Mesodermal cell (in vitro differentiated cells): ENCODE data around the gene GRID1.

Experiments used
- H3K27ac ChIP-seq: 2 replicates; pipeline ENCODE4 v1.7.0; 2013; ENCODE audit warnings: mild to moderate bottlenecking, low read depth, low read length, moderate library complexity; ENCODE audit not compliant: severe bottlenecking
- H3K36me3 ChIP-seq: 2 replicates; pipeline ENCODE4 v1.7.1; 2013; ENCODE audit warnings: mild to moderate bottlenecking, low read length, moderate library complexity; ENCODE audit not compliant: control insufficient read depth, insufficient read depth
- H3K4me1 ChIP-seq: one replicate; pipeline ENCODE4 v1.7.1; 2013; ENCODE audit warnings: mild to moderate bottlenecking, low read length; ENCODE audit not compliant: insufficient read depth, control insufficient read depth, poor library complexity, severe bottlenecking
- H3K4me3 ChIP-seq: 2 replicates; pipeline ENCODE4 v1.7.0; 2013; ENCODE audit warnings: low read length, control low read depth, mild to moderate bottlenecking; ENCODE audit not compliant: insufficient read depth, poor library complexity, severe bottlenecking; ENCODE audit errors: extremely low read depth
- H3K9me3 ChIP-seq: 2 replicates; pipeline ENCODE4 v1.7.1; 2013; ENCODE audit warnings: mild to moderate bottlenecking, low read length, moderate library complexity; ENCODE audit not compliant: control insufficient read depth
- WGBS, 2 experiments: methylation state at CpG; one replicate each; pipeline ENCODE4 v1.1.5; 2013; ENCODE audit warnings: missing lambda C conversion rate in 2 of 2; ENCODE audit not compliant: insufficient coverage in 2 of 2; 5-methylcytosine and 5-hydroxymethylcytosine counted together

GRID1 gene

GRCh38 chr10:86047588-86047987, 319.0 kb downstream of the GRID1 start:
- 86 to 91% methylated on average over 5 of the region's 7 CpGs for WGBS, 2 experiments

GRCh38 chr10:86046845-86047460, 319.6 kb downstream of the GRID1 start:
- no peak overlapping the region for H3K27ac ChIP-seq
- no peak overlapping the region for H3K4me3 ChIP-seq
- 71 to 81% methylated on average over 2 of the region's 2 CpGs for whole genome bisulfite sequencing, 2 experiments
- H3K4me1 ChIP-seq: no peaks in the 10 kb centered on the region
- no peaks in the 10 kb centered on the region for H3K9me3 ChIP-seq
- no peaks in the 10 kb centered on the region for H3K36me3 ChIP-seq

More at GRCh38 chr10:86047588-86047987, 319.0 kb downstream of the GRID1 start:
- H3K9me3 ChIP-seq: no peaks in the 10 kb centered on the region
- no peaks in the 10 kb centered on the region for H3K4me1 ChIP-seq
- H3K4me3 ChIP-seq: no peak overlapping the region
- no peaks in the 10 kb centered on the region for H3K36me3 ChIP-seq
- H3K27ac ChIP-seq: no peak overlapping the region

- Histone ChIP-seq H3K4me3 (no peak overlapping the region), H3K9me3 (no peaks in the 10 kb centered on the region)
These were observed 320.7 kb downstream of the GRID1 start for GRCh38 chr10:86045896-86046295.

GRCh38 chr10:86044029-86044428, 322.6 kb downstream of the GRID1 start:
- H3K36me3 ChIP-seq: no peaks in the 10 kb centered on the region
- H3K27ac ChIP-seq: no peak overlapping the region
- 83 to 90% methylated on average over 1 to 2 of the region's 2 CpGs for WGBS, 2 experiments
- no peaks in the 10 kb centered on the region for H3K4me1 ChIP-seq
- H3K4me3 ChIP-seq: no peak overlapping the region
- H3K9me3 ChIP-seq: no peaks in the 10 kb centered on the region

More at GRCh38 chr10:86045896-86046295, 320.7 kb downstream of the GRID1 start:
- Histone ChIP-seq H3K36me3 (no peaks in the 10 kb centered on the region), H3K27ac (no peak overlapping the region), H3K4me1 (no peaks in the 10 kb centered on the region)
- WGBS, 2 experiments: 87 to 100% methylated on average over 1 to 2 of the region's 5 CpGs

GRCh38 chr10:86043236-86043635, 323.4 kb downstream of the GRID1 start:
- 66 to 86% methylated on average over 3 of the region's 3 CpGs for WGBS, 2 experiments
- Histone ChIP-seq H3K4me3 (no peak overlapping the region), H3K36me3 (no peaks in the 10 kb centered on the region), H3K4me1 (no peaks in the 10 kb centered on the region), H3K27ac (no peak overlapping the region), H3K9me3 (no peaks in the 10 kb centered on the region)

- Histone ChIP-seq H3K9me3 (no peaks in the 10 kb centered on the region), H3K36me3 (no peaks in the 10 kb centered on the region), H3K4me1 (no peaks in the 10 kb centered on the region), H3K27ac (no peak overlapping the region), H3K4me3 (no peak overlapping the region)
- 86 to 100% methylated on average over 2 of the region's 2 CpGs for WGBS, 2 experiments
These were observed 324.4 kb downstream of the GRID1 start for GRCh38 chr10:86042161-86042560.

GRCh38 chr10:86041116-86041515, 325.5 kb downstream of the GRID1 start:
- Histone ChIP-seq H3K36me3 (no peaks in the 10 kb centered on the region), H3K27ac (no peak overlapping the region), H3K4me3 (no peak overlapping the region), H3K9me3 (no peaks in the 10 kb centered on the region), H3K4me1 (no peaks in the 10 kb centered on the region)
- WGBS, 2 experiments: 71 to 78% methylated on average over 1 to 2 of the region's 3 CpGs

GRCh38 chr10:86038371-86038770, 328.2 kb downstream of the GRID1 start:
- no CpG with 5 or more reads among the region's 1 CpG for WGBS, 2 experiments

GRCh38 chr10:86037096-86037495, 329.5 kb downstream of the GRID1 start:
- WGBS, 2 experiments: 88 to 91% methylated on average over 5 of the region's 5 CpGs
- H3K36me3 ChIP-seq: no peaks in the 10 kb centered on the region
- H3K4me3 ChIP-seq: no peak overlapping the region
- H3K27ac ChIP-seq: no peak overlapping the region
- H3K9me3 ChIP-seq: no peaks in the 10 kb centered on the region
- no peaks in the 10 kb centered on the region for H3K4me1 ChIP-seq

More at GRCh38 chr10:86038371-86038770, 328.2 kb downstream of the GRID1 start:
- Histone ChIP-seq H3K27ac (no peak overlapping the region), H3K4me1 (no peaks in the 10 kb centered on the region), H3K9me3 (no peaks in the 10 kb centered on the region), H3K4me3 (no peak overlapping the region), H3K36me3 (no peaks in the 10 kb centered on the region)

GRCh38 chr10:86036544-86036831, 330.1 kb downstream of the GRID1 start:
- Histone ChIP-seq H3K36me3 (no peaks in the 10 kb centered on the region), H3K4me3 (no peak overlapping the region), H3K27ac (no peak overlapping the region), H3K4me1 (no peaks in the 10 kb centered on the region), H3K9me3 (peaks cover 4% of the 10 kb centered on the region)
- 88 to 91% methylated on average over 5 of the region's 5 CpGs for WGBS, 2 experiments

GRCh38 chr10:86035791-86036543, 330.6 kb downstream of the GRID1 start:
- H3K36me3 ChIP-seq: no peaks in the 10 kb centered on the region
- no peaks in the 10 kb centered on the region for H3K4me1 ChIP-seq
- 94% methylated on average over 10 to 11 of the region's 11 CpGs for WGBS, 2 experiments
- H3K4me3 ChIP-seq: no peak overlapping the region
- no peak overlapping the region for H3K27ac ChIP-seq
- peaks cover 4% of the 10 kb centered on the region for H3K9me3 ChIP-seq
